ENCODE measurements around the gene USF1. TPM values are rescaled to one million over a fixed set of nuclear protein-coding genes. Genes with fewer than 3 reads are reported as not detected.

The USF1 gene
- total RNA-seq, 2 experiments from 2014 or later: 60.9 to 83.1 TPM

GRCh38 chr1:161082996-161083747 is 37.4 kb upstream of the USF1 start:
- no peaks in the 10 kb centered on the region for H3K4me1 ChIP-seq (ENCODE audit: insufficient read depth, low read length, poor library complexity, severe bottlenecking)
- H4K20me1 ChIP-seq (ENCODE audit: insufficient read depth, low read length): no peaks in the 10 kb centered on the region
- ChIA-PET CTCF (ENCODE audit: unreplicated experiment) (no interaction called here), POLR2A (no interaction called here)
- no peaks in the 10 kb centered on the region for H3K79me2 ChIP-seq (ENCODE audit: insufficient read depth, low read depth, low read length)
- H2AFZ ChIP-seq (ENCODE audit: low read length): no peak overlapping the region
- H3K9me3 ChIP-seq (ENCODE audit: low read length): no peaks in the 10 kb centered on the region
- no peak overlapping the region for H3K4me3 ChIP-seq (ENCODE audit: low read depth, low read length, poor library complexity, severe bottlenecking)
- H3K27ac ChIP-seq (ENCODE audit: low read depth, low read length, poor library complexity, severe bottlenecking): no peak overlapping the region
- H3K9me2 ChIP-seq (ENCODE audit: insufficient read depth, low read length): no peaks in the 10 kb centered on the region
- no peak for DNase-seq (ENCODE audit: low spot score)
- H3K4me2 ChIP-seq (ENCODE audit: low read length): no peak overlapping the region
- TF ChIP-seq CTCF (conservative IDR thresholded peaks at IDR 0.05; ENCODE audit: low read length) (no peak), EZH2phosphoT487 (IDR thresholded peaks at IDR 0.05; ENCODE audit: borderline replicate concordance, low read depth, low read length) (no peak)
- no peaks in the 10 kb centered on the region for H3K36me3 ChIP-seq (ENCODE audit: insufficient read depth, low read length)
- intact Hi-C loops (cut with micrococcal nuclease; ENCODE audit: unreplicated experiment): no loop called here
- BruUV-seq (replicated peaks): no TSS peak

- Histone ChIP-seq H3K36me3 (ENCODE audit: insufficient read depth, low read length) (no peaks in the 10 kb centered on the region), H3K4me3 (ENCODE audit: low read depth, low read length, poor library complexity, severe bottlenecking) (no peak overlapping the region), H3K4me2 (ENCODE audit: low read length) (no peak overlapping the region), H4K20me1 (ENCODE audit: insufficient read depth, low read length) (no peaks in the 10 kb centered on the region), H2AFZ (ENCODE audit: low read length) (no peak overlapping the region), H3K9me2 (ENCODE audit: insufficient read depth, low read length) (no peaks in the 10 kb centered on the region), H3K27ac (ENCODE audit: low read depth, low read length, poor library complexity, severe bottlenecking) (no peak overlapping the region), H3K4me1 (ENCODE audit: insufficient read depth, low read length, poor library complexity, severe bottlenecking) (no peaks in the 10 kb centered on the region), H3K79me2 (ENCODE audit: insufficient read depth, low read depth, low read length) (no peaks in the 10 kb centered on the region), H3K9me3 (ENCODE audit: low read length) (no peaks in the 10 kb centered on the region)
- POLR2A ChIA-PET: interaction anchor here (1.0 kb wide), 1 partner anchor 13 kb away, joined by 5 read pairs; the partner anchor contains the start of gene ARHGAP30
- CTCF ChIA-PET (ENCODE audit: unreplicated experiment): no interaction called here
- DNase-seq (ENCODE audit: low spot score): no peak
- no TSS peak for BruUV-seq (replicated peaks)
- intact Hi-C loops (cut with micrococcal nuclease; ENCODE audit: unreplicated experiment): no loop called here
- TF ChIP-seq CTCF (conservative IDR thresholded peaks at IDR 0.05; ENCODE audit: low read length) (no peak), EZH2phosphoT487 (IDR thresholded peaks at IDR 0.05; ENCODE audit: borderline replicate concordance, low read depth, low read length) (no peak)
These were observed 36.7 kb upstream of the USF1 start for GRCh38 chr1:161082483-161082882.

GRCh38 chr1:161081519-161081918 is 35.7 kb upstream of the USF1 start:
- Histone ChIP-seq H3K9me2 (ENCODE audit: insufficient read depth, low read length) (no peaks in the 10 kb centered on the region), H2AFZ (ENCODE audit: low read length) (no peak overlapping the region), H3K36me3 (ENCODE audit: insufficient read depth, low read length) (no peaks in the 10 kb centered on the region), H3K27ac (ENCODE audit: low read depth, low read length, poor library complexity, severe bottlenecking) (no peak overlapping the region), H3K79me2 (ENCODE audit: insufficient read depth, low read depth, low read length) (no peaks in the 10 kb centered on the region), H3K4me2 (ENCODE audit: low read length) (no peak overlapping the region), H3K9me3 (ENCODE audit: low read length) (no peaks in the 10 kb centered on the region), H3K4me1 (ENCODE audit: insufficient read depth, low read length, poor library complexity, severe bottlenecking) (no peaks in the 10 kb centered on the region), H4K20me1 (ENCODE audit: insufficient read depth, low read length) (no peaks in the 10 kb centered on the region), H3K4me3 (ENCODE audit: low read depth, low read length, poor library complexity, severe bottlenecking) (no peak overlapping the region)
- ChIA-PET CTCF (ENCODE audit: unreplicated experiment) (no interaction called here), POLR2A (interaction anchor here (0.6 to 1.0 kb wide), 2 partner anchors 12 to 31 kb away, joined by 3 to 5 read pairs; partner anchors contain the start of gene ARHGAP30)
- intact Hi-C loops (cut with micrococcal nuclease; ENCODE audit: unreplicated experiment): no loop called here
- no peak for DNase-seq (ENCODE audit: low spot score)
- TF ChIP-seq EZH2phosphoT487 (IDR thresholded peaks at IDR 0.05; ENCODE audit: borderline replicate concordance, low read depth, low read length) (no peak), CTCF (conservative IDR thresholded peaks at IDR 0.05; ENCODE audit: low read length) (no peak)
- BruUV-seq (replicated peaks): no TSS peak
